Activated naive CD4-positive, alpha-beta T cell treated with anti-CD3 and anti-CD28 coated beads for 36 hours (primary cell): Measurements from ENCODE around the gene POP4. TPM values are rescaled to one million over a fixed set of nuclear protein-coding genes. Genes with fewer than 3 reads are reported as not detected.
"Not testable (repeated sequence)": the region's sequence is repeated elsewhere in the genome, so short reads cannot be mapped to it uniquely, and the experiment has no call there.

Experiments used
- CTCF ChIA-PET: fragments of 350-600 bp; sonication (Branson Sonifier 250); formaldehyde crosslinking; loops from one replicate; lab custom pipeline; 2021; ENCODE audit warnings: antibody characterized with exemption; lab: Charles Lee
- DNase-seq: peaks from one replicate; pipeline ENCODE4 v3.0.0-alpha.2; 2020
- H3K27ac Mint-ChIP-seq: one replicate; pipeline ENCODE4 v1.8.0; 2021; ENCODE audit warnings: mild to moderate bottlenecking, mixed read lengths
- H3K27me3 Mint-ChIP-seq: one replicate; pipeline ENCODE4 v1.8.0; 2021; ENCODE audit warnings: low read depth, mixed read lengths
- H3K36me3 Mint-ChIP-seq: one replicate; pipeline ENCODE4 v1.8.0; 2021; ENCODE audit warnings: low read depth, mixed read lengths
- H3K4me1 Mint-ChIP-seq: one replicate; pipeline ENCODE4 v1.8.0; 2021; ENCODE audit warnings: low read depth, mixed read lengths
- H3K4me3 Mint-ChIP-seq: one replicate; pipeline ENCODE4 v1.8.0; 2021; ENCODE audit warnings: mild to moderate bottlenecking, moderate library complexity, mixed read lengths
- H3K9me3 Mint-ChIP-seq: one replicate; pipeline ENCODE4 v1.8.0; 2021; ENCODE audit warnings: mixed read lengths
- intact Hi-C: fragments of 100-400 bp; cut with micrococcal nuclease; formaldehyde crosslinking; loops from one replicate; pipeline ENCODE4 v1.15.1; 2023
- total RNA-seq, 2 experiments: library from RNA; stranded (reverse); gene quantifications; one replicate each; pipeline ENCODE4 v1.2.3, GENCODE V29; 2021

The POP4 gene
- total RNA-seq, 2 experiments from 2014 or later: 79.5 to 83.3 TPM

- H3K27ac Mint-ChIP-seq: no peak overlapping the region
- CTCF ChIA-PET: interaction anchor here (0.6 to 1.1 kb wide), 2 partner anchors 132 to 324 kb away, joined by 3 read pairs; no protein-coding TSS in a partner anchor
- intact Hi-C loops: no loop called here
These were observed 20.3 kb downstream of the POP4 start for GRCh38 chr19:29626386-29626785.

DNA sequence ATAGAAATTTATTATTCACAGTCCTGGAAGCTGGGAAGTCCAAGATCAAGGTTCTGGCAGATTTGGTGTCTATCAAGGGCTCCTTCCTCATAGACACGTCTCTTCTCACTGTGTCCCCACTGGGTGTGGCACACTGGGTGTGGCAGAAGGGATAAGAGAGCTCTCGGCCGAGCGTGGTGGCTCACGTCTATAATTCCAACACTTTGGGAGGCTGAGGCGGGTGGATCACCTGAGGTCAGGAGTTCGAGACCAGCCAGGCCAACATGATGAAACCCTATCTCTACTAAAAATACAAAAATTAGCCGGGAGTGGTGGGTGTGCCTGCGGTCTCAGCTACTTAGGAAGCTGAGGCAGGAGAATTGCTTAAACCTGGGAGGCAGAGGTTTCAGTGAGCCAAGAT is 20.7 kb downstream of the POP4 start:
- H3K36me3 Mint-ChIP-seq, intact Hi-C loops, DNase-seq, H3K9me3 Mint-ChIP-seq, H3K27me3 Mint-ChIP-seq, H3K4me3 Mint-ChIP-seq, H3K27ac Mint-ChIP-seq: not testable (repeated sequence)
- peaks cover 17% of the 10 kb centered on the region for H3K4me1 Mint-ChIP-seq
- CTCF ChIA-PET: interaction anchor here (0.6 to 1.1 kb wide), 2 partner anchors 132 to 324 kb away, joined by 3 read pairs; no protein-coding TSS in a partner anchor

More at GRCh38 chr19:29626386-29626785, 20.3 kb downstream of the POP4 start:
- no peak overlapping the region for H3K4me3 Mint-ChIP-seq
- H3K9me3 Mint-ChIP-seq: no peaks in the 10 kb centered on the region
- H3K27me3 Mint-ChIP-seq: no peaks in the 10 kb centered on the region
- peaks cover 22% of the 10 kb centered on the region for H3K4me1 Mint-ChIP-seq
- no peaks in the 10 kb centered on the region for H3K36me3 Mint-ChIP-seq
- DNase-seq: no peak

GRCh38 chr19:29628661-29629385 is 22.7 kb downstream of the POP4 start:
- no peak overlapping the region for H3K27ac Mint-ChIP-seq
- no peaks in the 10 kb centered on the region for H3K36me3 Mint-ChIP-seq
- no peaks in the 10 kb centered on the region for H3K9me3 Mint-ChIP-seq
- peaks cover 1% of the 10 kb centered on the region for H3K4me1 Mint-ChIP-seq
- H3K27me3 Mint-ChIP-seq: no peaks in the 10 kb centered on the region
- intact Hi-C loops: no loop called here
- CTCF ChIA-PET: interaction anchor here (0.6 to 0.7 kb wide), 3 partner anchors 170 to 1878 kb away, joined by 3 to 4 read pairs (median 3); no protein-coding TSS in a partner anchor
- no peak for DNase-seq
- no peak overlapping the region for H3K4me3 Mint-ChIP-seq

- H3K27ac Mint-ChIP-seq: no peak overlapping the region
- CTCF ChIA-PET: interaction anchor here (0.7 kb wide), 1 partner anchor 1879 kb away, joined by 3 read pairs; no protein-coding TSS in a partner anchor
- intact Hi-C loops: no loop called here
These were observed 23.9 kb downstream of the POP4 start for GRCh38 chr19:29629836-29630534.

GRCh38 chr19:29630655-29631054 is 24.6 kb downstream of the POP4 start:
- Mint-ChIP-seq H3K4me1 (no peaks in the 10 kb centered on the region), H3K27me3 (no peaks in the 10 kb centered on the region), H3K9me3 (no peaks in the 10 kb centered on the region), H3K36me3 (no peaks in the 10 kb centered on the region), H3K4me3 (no peak overlapping the region), H3K27ac (no peak overlapping the region)
- DNase-seq: no peak
- intact Hi-C loops: no loop called here
- CTCF ChIA-PET: no interaction called here

More at GRCh38 chr19:29629836-29630534, 23.9 kb downstream of the POP4 start:
- Mint-ChIP-seq H3K4me3 (no peak overlapping the region), H3K36me3 (no peaks in the 10 kb centered on the region), H3K9me3 (no peaks in the 10 kb centered on the region), H3K4me1 (no peaks in the 10 kb centered on the region), H3K27me3 (no peaks in the 10 kb centered on the region)
- no peak for DNase-seq

DNA sequence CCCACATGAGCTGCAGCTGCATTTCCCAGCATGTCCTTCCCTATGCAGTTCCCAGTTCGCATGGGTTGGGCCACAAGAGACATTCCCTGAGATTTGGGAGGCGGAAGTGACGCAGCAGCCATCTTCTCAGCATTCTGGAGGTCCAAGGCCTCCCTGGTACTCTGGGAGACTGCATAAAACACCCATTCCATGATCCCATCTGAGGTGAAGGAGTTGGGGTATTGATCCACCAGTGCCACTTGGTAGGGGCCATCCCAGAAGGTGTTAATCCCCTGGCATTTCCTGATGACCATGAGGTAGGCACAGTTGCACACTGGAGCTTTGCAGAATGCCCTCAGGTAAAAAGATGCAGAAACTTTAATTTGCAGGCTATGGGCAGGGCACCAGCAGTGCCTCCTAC is 25.4 kb downstream of the POP4 start:
- H3K9me3 Mint-ChIP-seq: no peaks in the 10 kb centered on the region

DNA sequence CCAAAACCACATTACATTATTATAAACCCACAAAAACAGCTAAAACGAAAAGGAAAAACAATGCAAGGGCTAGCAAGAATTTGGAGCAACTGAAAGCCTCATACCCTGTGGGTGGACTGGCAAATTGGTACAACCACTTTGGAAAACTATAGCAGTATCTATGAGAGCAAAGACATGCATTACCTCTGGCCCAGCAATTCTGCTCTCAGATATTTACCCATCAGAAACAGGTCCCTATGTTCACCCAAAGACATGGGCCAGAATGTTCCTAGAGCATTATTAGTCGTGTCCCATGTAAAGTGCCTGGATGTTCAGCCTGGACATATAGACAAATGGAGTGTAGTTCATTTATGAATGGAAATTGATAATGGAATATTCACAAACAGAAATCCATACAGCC is 27.9 kb downstream of the POP4 start:
- Mint-ChIP-seq H3K4me3 (no peak overlapping the region), H3K4me1 (no peaks in the 10 kb centered on the region), H3K9me3 (no peaks in the 10 kb centered on the region), H3K27me3 (no peaks in the 10 kb centered on the region), H3K27ac (no peak overlapping the region), H3K36me3 (no peaks in the 10 kb centered on the region)
- DNase-seq: no peak
- CTCF ChIA-PET: interaction anchor here (0.9 to 1.8 kb wide), 3 partner anchors 12 to 57 kb away, joined by 3 to 6 read pairs (median 4); no protein-coding TSS in a partner anchor
- intact Hi-C loops: no loop called here

More for the DNA sequence above, 25.4 kb downstream of the POP4 start:
- no peak for DNase-seq
- Mint-ChIP-seq H3K4me1 (no peaks in the 10 kb centered on the region), H3K27me3 (no peaks in the 10 kb centered on the region), H3K27ac (no peak overlapping the region), H3K36me3 (no peaks in the 10 kb centered on the region), H3K4me3 (no peak overlapping the region)
- CTCF ChIA-PET: no interaction called here
- intact Hi-C loops: no loop called here

DNA sequence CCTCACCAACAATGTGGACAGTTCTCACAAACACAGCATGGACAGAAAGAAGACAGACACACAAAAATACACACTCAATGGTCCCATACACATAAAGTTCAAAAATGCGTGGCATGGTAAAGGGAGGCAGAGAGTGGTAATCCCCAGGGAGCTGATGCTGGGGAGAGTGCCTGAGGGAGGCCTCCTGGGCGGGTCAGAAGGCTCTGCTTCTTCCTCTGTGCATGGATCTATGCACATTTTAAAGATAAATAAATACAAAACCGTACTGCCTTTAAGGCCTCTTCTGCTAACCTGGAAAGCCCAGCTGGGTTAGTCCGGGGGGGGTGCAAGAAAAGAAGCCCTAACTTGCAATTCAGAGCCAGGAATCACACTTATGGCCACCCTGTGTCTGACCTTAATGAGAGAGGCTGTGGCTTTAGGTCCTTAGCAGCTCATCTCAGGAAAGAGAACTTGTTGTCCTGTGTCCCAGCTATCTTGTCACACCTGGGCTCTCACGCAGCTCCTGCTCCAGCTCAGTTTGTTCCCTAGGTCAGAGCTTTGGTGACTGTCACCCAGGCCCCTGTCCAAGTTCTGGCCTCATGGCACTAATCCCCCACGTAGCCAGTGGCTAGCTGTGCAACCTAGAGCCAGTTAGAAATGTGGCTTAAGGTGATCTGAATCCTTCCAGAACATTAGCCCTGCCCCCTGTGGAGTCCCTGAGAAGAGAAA is 28.5 kb downstream of the POP4 start:
- Mint-ChIP-seq H3K4me1 (no peaks in the 10 kb centered on the region), H3K27me3 (no peaks in the 10 kb centered on the region), H3K27ac (no peak overlapping the region), H3K4me3 (no peak overlapping the region), H3K9me3 (no peaks in the 10 kb centered on the region), H3K36me3 (no peaks in the 10 kb centered on the region)
- intact Hi-C loops: no loop called here
- CTCF ChIA-PET: interaction anchor here (0.9 to 1.8 kb wide), 3 partner anchors 13 to 57 kb away, joined by 3 to 6 read pairs (median 4); no protein-coding TSS in a partner anchor
- no peak for DNase-seq

- H3K36me3 Mint-ChIP-seq: no peaks in the 10 kb centered on the region
- no peak for DNase-seq
- H3K27me3 Mint-ChIP-seq: no peaks in the 10 kb centered on the region
- no peaks in the 10 kb centered on the region for H3K9me3 Mint-ChIP-seq
- no peak overlapping the region for H3K4me3 Mint-ChIP-seq
- no peaks in the 10 kb centered on the region for H3K4me1 Mint-ChIP-seq
- CTCF ChIA-PET: no interaction called here
- H3K27ac Mint-ChIP-seq: no peak overlapping the region
- intact Hi-C loops: no loop called here
These were observed 29.9 kb downstream of the POP4 start for GRCh38 chr19:29635963-29636362.

GRCh38 chr19:29636553-29637360 is 30.7 kb downstream of the POP4 start:
- intact Hi-C loops: no loop called here

DNA sequence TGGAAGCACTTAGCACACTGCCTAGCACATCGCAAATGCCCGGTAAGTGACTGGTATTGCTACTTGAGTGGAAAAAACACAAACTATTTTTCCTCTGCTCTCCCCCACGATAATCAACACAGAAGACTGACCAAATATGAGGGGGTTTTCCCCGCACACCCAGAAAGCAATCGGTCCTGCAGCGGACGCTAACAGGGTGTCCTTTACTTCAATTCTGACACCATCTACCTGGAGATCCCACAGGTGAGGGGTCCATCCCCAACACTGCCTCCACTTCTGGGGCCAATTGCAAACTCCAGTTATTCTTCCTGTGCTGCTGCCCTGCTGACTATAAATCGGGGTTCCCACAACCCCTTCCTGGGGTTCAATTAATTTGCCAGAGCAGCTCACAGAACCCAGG is 33.0 kb downstream of the POP4 start:
- Mint-ChIP-seq H3K4me1 (no peaks in the 10 kb centered on the region), H3K9me3 (no peaks in the 10 kb centered on the region), H3K4me3 (no peak overlapping the region), H3K27me3 (no peaks in the 10 kb centered on the region), H3K36me3 (no peaks in the 10 kb centered on the region), H3K27ac (no peak overlapping the region)
- CTCF ChIA-PET: interaction anchor here (1.8 kb wide), 1 partner anchor 16 kb away, joined by 4 read pairs; no protein-coding TSS in a partner anchor
- intact Hi-C loops: no loop called here
- no peak for DNase-seq

More at GRCh38 chr19:29636553-29637360, 30.7 kb downstream of the POP4 start:
- CTCF ChIA-PET: no interaction called here
- Mint-ChIP-seq H3K27ac (no peak overlapping the region), H3K9me3 (no peaks in the 10 kb centered on the region), H3K27me3 (no peaks in the 10 kb centered on the region), H3K4me3 (no peak overlapping the region), H3K36me3 (no peaks in the 10 kb centered on the region), H3K4me1 (no peaks in the 10 kb centered on the region)
- DNase-seq: no peak
